Measurements from ENCODE around the gene LYST. TPM values are rescaled to one million over a fixed set of nuclear protein-coding genes. Genes with fewer than 3 reads are reported as not detected.

Gene LYST
- total and polyA plus RNA-seq, 2 of the 8 experiments (the other 6 are each of a cell fraction or from before 2014, with no cell fraction given): 0.29 to 0.58 TPM

GRCh38 chr1:235861857-235862256 lies 4.8 kb downstream of the LYST start:
- H2BK120ac ChIP-seq (replicated peaks; ENCODE audit: low read depth, low read length): no peak overlapping the region
- no peak overlapping the region for H3K56ac ChIP-seq (replicated peaks; ENCODE audit: insufficient read length, low read depth, low read length)
- no peak overlapping the region for H3K4me2 ChIP-seq (ENCODE audit: insufficient read depth in 1 of 2, low read depth in 2 of 2, low read length in 2 of 2)
- no peak for FAIRE-seq
- no peak overlapping the region for H4K5ac ChIP-seq (ENCODE audit: insufficient read length, low read depth, low read length)
- H4K8ac ChIP-seq (ENCODE audit: extremely low read depth, insufficient read depth, low read length): no peak overlapping the region
- H3K4ac ChIP-seq (replicated peaks; ENCODE audit: insufficient read length, low read depth, low read length): no peak overlapping the region
- H4K20me1 ChIP-seq (replicated peaks in 1 of 2; ENCODE audit: control insufficient read depth in 1 of 2, insufficient read depth in 2 of 2, low read length in 2 of 2): peaks cover 0 to 2% of the 10 kb centered on the region in 2 experiments
- H3K23ac ChIP-seq (ENCODE audit: insufficient read length): no peak overlapping the region
- H2BK5ac ChIP-seq (ENCODE audit: low read depth, low read length): no peak overlapping the region
- peaks cover 7% of the 10 kb centered on the region; the same call in 1 of the 2 replicates for H3K23me2 ChIP-seq (ENCODE audit: low read depth, low read length)
- H2AK5ac ChIP-seq (ENCODE audit: low read depth, low read length): no peak overlapping the region
- no peak overlapping the region for H2BK15ac ChIP-seq (ENCODE audit: low read length)
- no peak overlapping the region for H3K4me3 ChIP-seq (ENCODE audit: extremely low read depth in 1 of 4, insufficient read depth in 2 of 4, low read depth in 3 of 4, low read length in 4 of 4)
- H3K14ac ChIP-seq (ENCODE audit: insufficient read length): no peak overlapping the region
- no peaks in the 10 kb centered on the region for H3K9me3 ChIP-seq (ENCODE audit: insufficient read depth in 2 of 2, low read depth in 1 of 2, low read length in 1 of 2)
- ChIA-PET POLR2A (ENCODE audit: partially characterized antibody) (no interaction called here), CTCF (ENCODE audit: partially characterized antibody) (interaction anchor here (1.4 kb wide), 1 partner anchor 72 kb away, joined by 3 read pairs; no protein-coding TSS in a partner anchor)
- H3K18ac ChIP-seq (ENCODE audit: extremely low read depth, low read length): no peak overlapping the region
- H2BK20ac ChIP-seq (ENCODE audit: low read length): no peak overlapping the region
- no peak overlapping the region for H2BK12ac ChIP-seq (ENCODE audit: low read depth, low read length)
- TF ChIP-seq NANOG (IDR thresholded peaks at IDR 0.05; ENCODE audit: insufficient read depth, low read depth, low read length, poor library complexity, severe bottlenecking): no peak
- TF ChIP-seq ZNF274 (IDR thresholded peaks at IDR 0.05; ENCODE audit: borderline replicate concordance, extremely low read depth, low read length): no peak
- TF ChIP-seq CHD1 (IDR thresholded peaks at IDR 0.05; ENCODE audit: low read depth, low read length): no peak
- TF ChIP-seq TAF1 (IDR thresholded peaks at IDR 0.05; ENCODE audit: low read depth, low read length): no peak
- TF ChIP-seq POLR2AphosphoS5 (IDR thresholded peaks at IDR 0.05; ENCODE audit: low read depth, low read length): no peak
- TF ChIP-seq CTBP2 (IDR thresholded peaks at IDR 0.05; ENCODE audit: borderline replicate concordance, insufficient read depth, insufficient read length, low read length): no peak
- TF ChIP-seq CREB1 (IDR thresholded peaks at IDR 0.05): no peak
- TF ChIP-seq NRF1 (IDR thresholded peaks at IDR 0.05; ENCODE audit: low read depth, low read length): no peak
- TF ChIP-seq RBBP5 (IDR thresholded peaks at IDR 0.05; ENCODE audit: borderline replicate concordance, low read depth, low read length): no peak
- no peaks in the 10 kb centered on the region for H3K36me3 ChIP-seq (ENCODE audit: control insufficient read depth in 2 of 4, insufficient read depth in 4 of 4, low read length in 3 of 4)
- no peaks in the 10 kb centered on the region for H3K4me1 ChIP-seq (replicated peaks in 1 of 4; ENCODE audit: control insufficient read depth in 3 of 4, insufficient read depth in 4 of 4, low read length in 3 of 4)
- H3K9ac ChIP-seq (replicated peaks in 1 of 4; ENCODE audit: extremely low read depth in 1 of 4, low read depth in 3 of 4, low read length in 3 of 4): no peak overlapping the region
- H3K79me2 ChIP-seq (ENCODE audit: control insufficient read depth in 1 of 2, insufficient read depth in 2 of 2, low read length in 2 of 2): no peaks in the 10 kb centered on the region
- H2AFZ ChIP-seq (ENCODE audit: low read length): no peak overlapping the region
- H3K79me1 ChIP-seq (ENCODE audit: low read depth, low read length): no peaks in the 10 kb centered on the region
- H3K27ac ChIP-seq (ENCODE audit: low read depth, low read length): no peak overlapping the region
- H3K27me3 ChIP-seq (replicated peaks in 1 of 4; ENCODE audit: control insufficient read depth in 3 of 4, extremely low read depth in 1 of 4, insufficient read depth in 3 of 4, low read length in 3 of 4): peaks cover 2 to 17% (median 11%) of the 10 kb centered on the region in 4 experiments
- H4K91ac ChIP-seq (replicated peaks; ENCODE audit: insufficient read length, low read length): no peak overlapping the region
- DNase-seq (ENCODE audit: low read depth in 1 of 2, low spot score in 2 of 2): no peak

All from H1 (cell line).